ENCODE results near the gene TSSK6.

Gene TSSK6

GRCh38 chr19:19515642-19516519 is 533 bp upstream of the TSSK6 start, which contains the start of gene NDUFA13:
TSS of gene NDUFA13 (plus strand) at chr19:19516225. CDS start at chr19:19516239, 14 bp downstream.
- peak; percentile 23 for TF ChIP-seq CTCF (conservative IDR thresholded peaks at IDR 0.05; ENCODE audit: control insufficient read depth, insufficient read depth, low read depth, low read length)
- peak within 1 kb of the TSS; percentile 94 for H3K4me3 ChIP-seq (ENCODE audit: control insufficient read depth, low read depth, low read length)
- peak; percentile 89 for DNase-seq (ENCODE audit: low read depth)

DNA sequence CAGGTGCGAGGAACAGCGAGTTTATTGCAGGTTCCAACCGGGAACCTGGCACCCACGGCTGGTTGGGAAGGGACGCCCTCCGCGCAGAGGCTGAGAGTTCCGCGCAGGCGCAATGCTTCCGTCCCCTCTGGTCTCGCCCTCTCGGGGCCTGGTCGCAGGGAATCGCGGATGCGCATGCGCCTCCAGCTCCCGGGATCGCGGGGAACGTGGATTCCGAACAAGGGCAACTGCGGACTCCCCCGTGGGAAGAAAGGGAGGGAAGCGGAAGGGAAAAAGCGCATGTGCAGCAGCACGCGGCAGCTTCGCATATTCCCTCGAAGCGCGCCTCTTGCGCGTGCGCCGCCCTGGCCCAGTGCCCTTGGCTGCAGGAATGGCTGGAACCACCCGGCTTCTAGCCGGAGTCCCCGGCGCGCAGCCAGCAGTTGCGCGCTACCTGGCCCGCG is 1.1 kb downstream of the TSSK6 start:
- no peak for TF ChIP-seq CTCF (conservative IDR thresholded peaks at IDR 0.05; ENCODE audit: control insufficient read depth, insufficient read depth, low read depth, low read length)
- peak; percentile 66 for DNase-seq (ENCODE audit: low read depth)
- H3K4me3 ChIP-seq (ENCODE audit: control insufficient read depth, low read depth, low read length): peak overlapping the region; percentile 12

DNA sequence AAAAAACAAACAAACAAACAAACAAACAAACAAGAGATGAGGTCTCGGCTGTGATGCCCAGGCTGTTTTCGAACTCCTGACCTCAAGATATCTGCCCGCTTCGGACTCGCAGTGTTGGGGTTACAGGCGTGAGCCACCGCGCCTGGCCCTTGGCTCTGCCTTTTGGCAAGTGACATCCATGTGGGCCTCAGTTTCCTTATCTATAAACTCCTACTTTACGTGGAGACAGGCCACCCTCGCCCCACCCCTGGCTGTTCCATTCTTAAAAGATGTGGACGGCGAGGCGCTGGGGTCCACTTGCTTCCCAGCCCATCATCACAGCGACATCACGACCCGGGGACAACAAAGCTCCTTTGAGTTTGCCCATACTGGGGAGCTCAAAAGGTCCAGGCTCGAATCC is 1.7 kb downstream of the TSSK6 start:
- TF ChIP-seq CTCF (conservative IDR thresholded peaks at IDR 0.05; ENCODE audit: control insufficient read depth, insufficient read depth, low read depth, low read length): no peak
- DNase-seq (ENCODE audit: low read depth): no peak
- peak overlapping the region; percentile 12 for H3K4me3 ChIP-seq (ENCODE audit: control insufficient read depth, low read depth, low read length)

GRCh38 chr19:19510432-19510831 is 4.9 kb downstream of the TSSK6 start:
- no peak for DNase-seq (ENCODE audit: low read depth)
- H3K4me3 ChIP-seq (ENCODE audit: control insufficient read depth, low read depth, low read length): no peak overlapping the region
- TF ChIP-seq CTCF (conservative IDR thresholded peaks at IDR 0.05; ENCODE audit: control insufficient read depth, insufficient read depth, low read depth, low read length): no peak

DNA sequence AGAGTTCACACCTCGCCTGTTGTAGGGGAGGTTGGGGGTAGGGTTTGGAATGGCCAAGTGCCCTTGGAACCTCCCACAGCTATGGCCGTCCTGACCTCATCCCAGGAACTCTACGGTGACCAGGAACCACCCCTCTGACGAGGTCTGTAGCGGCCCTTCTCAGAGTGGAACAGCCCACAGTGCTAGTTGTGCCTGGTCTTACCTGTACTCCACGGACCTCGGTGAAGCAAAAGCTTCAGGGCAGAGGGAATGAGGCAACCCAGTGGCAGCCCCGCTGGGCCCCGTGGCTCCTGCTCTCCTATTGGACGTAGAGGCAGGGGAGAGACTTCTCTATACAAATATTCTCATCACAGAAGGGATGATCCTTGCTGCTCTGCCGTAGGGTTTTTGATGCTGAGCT is 7.1 kb downstream of the TSSK6 start:
- no peak for DNase-seq (ENCODE audit: low read depth)
- H3K4me3 ChIP-seq (ENCODE audit: control insufficient read depth, low read depth, low read length): no peak overlapping the region
- no peak for TF ChIP-seq CTCF (conservative IDR thresholded peaks at IDR 0.05; ENCODE audit: control insufficient read depth, insufficient read depth, low read depth, low read length)

DNA sequence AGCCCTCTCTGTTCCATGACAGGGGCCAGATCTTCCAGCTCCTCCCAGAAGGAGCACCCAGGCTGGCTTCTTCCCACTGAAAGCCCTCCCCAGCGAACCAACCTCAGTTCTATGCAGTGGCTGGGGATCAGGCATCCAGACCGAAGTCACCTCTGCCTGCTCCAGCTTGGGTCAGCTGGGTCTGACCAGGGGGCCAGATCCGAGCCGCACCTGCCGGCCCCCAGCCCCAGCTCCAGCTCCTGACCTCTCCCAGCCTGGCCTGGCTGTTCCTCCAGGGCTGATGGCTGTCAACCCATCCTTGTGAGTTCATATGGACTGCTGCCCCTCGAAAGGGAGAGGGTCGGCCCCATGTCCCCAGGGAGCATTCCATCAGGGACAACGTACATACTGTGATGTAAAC is 8.0 kb downstream of the TSSK6 start:
- TF ChIP-seq CTCF (conservative IDR thresholded peaks at IDR 0.05; ENCODE audit: control insufficient read depth, insufficient read depth, low read depth, low read length): no peak
- H3K4me3 ChIP-seq (ENCODE audit: control insufficient read depth, low read depth, low read length): no peak overlapping the region
- no peak for DNase-seq (ENCODE audit: low read depth)

All from fibroblast of mammary gland (primary cell).